NAMALWA (cell line): ENCODE data around the gene SYNE2.
"Not testable (repeated sequence)": the region's sequence is repeated elsewhere in the genome, so short reads cannot be mapped to it uniquely, and the experiment has no call there.

ENCODE experiments used
- DNase-seq: peaks from one replicate; pipeline ENCODE4 v3.0.0-alpha.2; 2015; ENCODE audit warnings: low spot score

Gene SYNE2

GRCh38 chr14:64081174-64081746 is 228.5 kb downstream of the SYNE2 start:
- DNase-seq = no peak

DNA sequence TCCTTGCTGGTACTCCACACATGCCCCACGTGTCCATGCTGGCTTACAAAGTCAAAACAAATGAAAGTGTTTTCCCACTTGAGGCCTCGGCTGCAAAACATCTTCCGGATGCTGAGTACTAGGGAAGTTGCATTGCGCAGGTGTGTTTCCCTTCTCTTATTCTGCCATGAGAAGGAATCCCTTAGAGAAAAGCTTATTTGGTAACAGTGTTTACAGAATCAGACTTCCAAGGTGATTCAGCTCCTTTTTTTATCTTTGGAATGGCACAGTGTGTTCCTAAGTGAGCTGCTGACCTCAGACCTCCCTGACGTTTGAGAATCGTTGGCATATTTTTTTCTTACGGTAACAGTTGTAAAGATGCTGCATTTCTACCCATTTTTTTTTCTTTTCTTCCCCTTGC is 230.0 kb downstream of the SYNE2 start:
- DNase-seq = no peak

DNA sequence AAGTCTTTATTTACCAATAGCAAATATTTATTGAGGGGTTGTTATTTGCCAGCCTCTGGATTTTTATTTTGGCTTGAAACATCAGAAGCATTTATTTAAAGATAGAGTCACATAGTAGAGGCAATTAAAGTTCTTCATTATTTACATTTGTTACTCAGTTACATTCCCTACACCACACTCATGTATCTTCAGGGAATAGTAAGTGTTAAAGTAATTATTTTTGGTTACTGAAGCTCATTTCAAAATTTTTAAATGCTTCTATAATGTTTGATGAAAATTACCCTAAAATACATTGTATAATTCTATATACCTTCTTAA is 235.8 kb downstream of the SYNE2 start:
- DNase-seq = no peak

- no peak for DNase-seq
These were observed 237.1 kb downstream of the SYNE2 start for GRCh38 chr14:64089920-64090319.

DNA sequence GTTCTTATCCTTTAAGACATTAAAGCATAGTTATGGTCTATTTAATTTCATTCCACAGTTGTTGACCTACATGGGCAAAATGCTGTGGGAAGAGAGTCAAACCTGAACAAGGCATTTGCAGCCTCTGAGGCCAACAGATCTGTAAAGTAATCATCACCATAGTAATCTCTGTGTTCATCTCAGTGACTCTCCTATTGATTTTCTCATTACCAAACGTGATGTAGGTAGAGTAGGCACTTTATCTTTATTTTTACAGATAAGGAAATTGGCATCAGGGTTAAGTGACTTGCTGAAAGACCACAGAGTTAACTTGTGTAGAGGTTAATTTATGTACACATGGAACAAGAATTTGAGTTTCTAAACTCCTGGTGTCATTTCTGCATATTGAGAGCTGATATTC is 238.4 kb downstream of the SYNE2 start:
- DNase-seq = no peak

DNA sequence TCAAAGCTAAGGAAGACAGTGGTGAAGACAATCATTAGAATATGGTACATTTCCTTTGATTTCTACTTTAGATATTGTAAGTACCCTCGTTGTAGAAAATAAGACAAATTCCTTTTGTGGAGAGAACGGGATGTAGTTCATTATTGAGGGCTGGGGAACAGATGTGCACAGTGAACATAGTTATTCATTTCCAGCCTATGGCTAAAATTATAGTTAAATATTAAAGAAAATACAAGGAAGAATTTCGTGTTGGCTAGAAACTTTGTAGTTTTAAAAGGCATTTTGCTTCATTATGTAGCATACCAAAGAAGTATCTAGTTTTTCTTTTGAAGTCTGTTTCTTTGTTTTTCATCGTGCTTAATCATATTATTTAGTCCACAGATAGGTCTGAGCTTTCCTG is 239.5 kb downstream of the SYNE2 start:
- no peak for DNase-seq

- DNase-seq = no peak
These were observed 240.1 kb downstream of the SYNE2 start for GRCh38 chr14:64092940-64093339.

- no peak for DNase-seq
These were observed 242.8 kb downstream of the SYNE2 start for GRCh38 chr14:64095620-64096019.

DNA sequence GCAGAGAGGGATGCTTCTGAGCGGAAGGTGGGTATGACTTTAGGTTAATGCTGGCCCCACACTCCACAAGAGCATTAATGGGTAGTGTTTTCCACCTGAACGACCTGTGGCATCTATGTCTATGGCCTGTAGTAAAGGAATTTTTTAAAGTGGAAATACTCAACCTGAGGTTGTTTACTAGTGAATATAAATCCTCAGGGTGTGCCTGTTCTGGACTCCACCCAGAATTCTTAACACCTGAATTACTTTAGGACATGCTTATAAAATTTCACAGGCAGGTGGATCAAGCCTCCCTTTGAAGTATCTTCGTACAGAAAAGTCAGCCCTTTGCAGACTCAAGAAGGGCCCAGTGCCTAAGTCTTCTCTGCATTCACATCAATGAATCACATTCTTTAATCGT is 245.3 kb downstream of the SYNE2 start:
- DNase-seq = no peak

GRCh38 chr14:64107438-64107837 is 254.6 kb downstream of the SYNE2 start:
- no peak for DNase-seq

GRCh38 chr14:64109819-64110554 is 257.2 kb downstream of the SYNE2 start:
- DNase-seq = no peak

DNA sequence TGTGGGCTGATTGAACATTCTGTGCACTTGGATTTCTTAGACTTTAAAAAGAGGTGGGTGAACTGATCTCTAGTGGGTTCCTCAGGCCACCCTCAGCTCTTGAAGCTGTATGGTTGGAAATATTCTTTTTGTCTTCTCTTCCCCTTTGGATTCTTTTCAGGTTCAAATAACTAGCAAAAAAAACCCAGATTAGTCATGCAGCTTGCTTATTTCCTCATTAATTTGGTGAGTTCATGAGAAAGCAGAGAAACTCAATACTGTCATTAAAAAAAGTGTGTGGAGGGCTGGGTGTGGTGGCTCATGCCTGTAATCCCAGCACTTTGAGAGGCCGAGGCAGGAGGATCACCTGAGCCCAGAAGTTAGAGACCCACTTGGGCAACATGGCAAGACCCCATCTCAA is 258.0 kb downstream of the SYNE2 start:
- DNase-seq = no peak

- no peak for DNase-seq
These were observed 260.3 kb downstream of the SYNE2 start for GRCh38 chr14:64112867-64113678.

DNA sequence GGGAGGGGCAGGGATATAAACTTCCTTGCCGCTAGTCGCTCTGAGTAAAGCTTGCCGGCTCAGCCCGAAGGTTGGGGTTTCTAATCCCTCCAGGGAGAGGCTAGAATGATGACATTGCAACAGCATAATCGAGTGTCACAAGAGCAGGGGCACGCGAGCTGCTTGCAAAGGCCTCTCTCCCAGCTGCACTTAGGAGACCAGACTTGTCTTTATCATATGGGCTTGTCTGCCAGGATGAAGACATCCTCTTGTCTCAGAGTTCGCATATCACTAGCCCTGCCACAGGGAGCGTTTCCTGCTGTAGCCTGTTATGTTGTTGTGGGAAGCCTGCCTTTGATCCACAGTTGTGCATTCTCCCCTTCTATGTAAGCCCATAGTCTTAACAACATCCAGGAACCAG is 261.4 kb downstream of the SYNE2 start:
- no peak for DNase-seq

- DNase-seq = no peak
These were observed 262.0 kb downstream of the SYNE2 start for GRCh38 chr14:64114796-64115195.

DNA sequence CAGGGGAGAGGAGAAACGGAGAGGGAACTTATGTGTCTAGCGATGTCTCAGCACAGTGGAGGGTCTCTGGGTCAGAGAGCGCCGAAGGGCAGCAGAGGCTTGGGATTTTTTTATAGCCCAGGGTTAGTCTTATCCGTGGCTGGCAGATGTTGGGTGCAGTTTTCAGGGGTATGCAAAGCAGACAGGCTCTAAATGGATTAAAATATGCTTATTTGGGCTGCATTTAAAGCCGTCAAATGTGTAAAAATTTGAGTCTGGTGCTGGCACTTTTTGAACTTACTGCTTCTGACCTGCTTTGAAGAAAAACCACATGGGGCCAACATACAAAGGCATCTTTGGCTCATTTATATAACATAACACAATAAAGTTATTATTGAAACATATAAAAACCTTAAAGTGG is 262.6 kb downstream of the SYNE2 start:
- DNase-seq = no peak

DNA sequence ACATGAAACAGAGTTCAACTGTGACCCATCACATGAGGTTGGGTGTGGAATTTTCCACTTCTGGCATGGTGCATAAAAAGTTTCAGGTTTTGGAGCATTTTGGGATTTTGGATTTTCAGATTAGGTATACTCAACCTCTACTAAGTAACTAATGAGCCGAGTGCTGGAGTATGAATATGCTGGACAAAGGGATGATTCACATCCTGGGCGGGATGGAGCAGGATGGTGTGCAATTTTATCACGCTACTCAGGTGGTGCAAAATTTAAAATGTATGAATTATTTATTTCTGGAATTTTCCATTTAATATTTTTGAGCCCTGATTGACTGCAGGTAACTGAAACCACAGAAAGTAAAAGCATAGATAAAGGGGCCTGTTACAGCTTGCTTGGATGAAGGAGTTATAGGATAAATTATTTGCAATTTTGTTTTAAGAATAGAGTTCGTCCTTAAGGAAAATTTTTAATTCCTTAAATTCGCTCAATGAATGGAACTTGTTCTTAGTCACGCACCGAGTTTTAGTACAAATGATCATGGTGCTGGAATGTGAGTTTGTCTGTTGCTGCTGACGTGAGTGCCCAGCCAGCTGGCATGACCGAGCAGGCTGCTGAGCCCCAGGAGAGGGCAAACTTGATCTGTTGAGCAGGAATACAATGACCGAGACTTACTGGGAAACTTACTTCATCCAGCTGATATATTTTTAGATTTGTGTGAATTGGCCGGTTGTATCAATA is 265.0 kb downstream of the SYNE2 start:
- DNase-seq = no peak

DNA sequence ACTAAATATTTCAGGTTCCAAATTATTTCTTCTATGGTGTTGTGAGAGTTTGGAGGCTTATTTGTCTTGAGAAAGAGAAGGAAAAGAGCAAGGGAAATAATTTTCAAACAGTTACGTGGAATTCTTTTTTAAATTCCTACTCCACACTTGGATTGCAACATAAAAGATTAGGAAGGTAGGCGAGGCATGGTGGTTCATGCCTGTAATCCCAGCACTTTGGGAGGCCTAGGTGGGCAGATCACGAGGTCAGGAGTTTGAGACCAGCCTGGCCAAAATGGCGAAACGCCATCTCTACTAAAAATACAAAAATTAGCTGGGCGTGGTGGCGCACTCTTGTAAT is 265.6 kb downstream of the SYNE2 start:
- DNase-seq = not testable (repeated sequence)

- no peak for DNase-seq
These were observed 266.1 kb downstream of the SYNE2 start for GRCh38 chr14:64118892-64119291.

DNA sequence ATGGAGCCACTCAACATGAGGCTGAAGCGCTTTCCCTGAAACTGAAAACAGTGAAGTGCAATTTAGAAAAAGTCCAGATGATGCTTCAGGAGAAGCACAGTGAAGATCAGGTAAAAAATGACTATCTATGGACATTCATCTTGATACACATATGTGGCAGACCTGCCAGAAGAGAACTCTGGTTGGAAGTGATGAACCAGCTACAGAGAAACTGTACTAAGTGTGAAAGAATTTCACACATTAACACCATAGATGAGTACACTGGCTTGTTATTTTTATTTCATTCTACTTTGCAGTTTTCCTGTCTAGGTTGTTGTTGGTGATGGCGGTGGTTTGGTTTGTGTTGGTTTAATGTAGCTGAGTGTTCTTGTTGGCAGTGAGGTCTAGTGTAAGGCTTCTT is 266.7 kb downstream of the SYNE2 start:
- no peak for DNase-seq

GRCh38 chr14:64119980-64120379 is 267.2 kb downstream of the SYNE2 start:
- no peak for DNase-seq

DNA sequence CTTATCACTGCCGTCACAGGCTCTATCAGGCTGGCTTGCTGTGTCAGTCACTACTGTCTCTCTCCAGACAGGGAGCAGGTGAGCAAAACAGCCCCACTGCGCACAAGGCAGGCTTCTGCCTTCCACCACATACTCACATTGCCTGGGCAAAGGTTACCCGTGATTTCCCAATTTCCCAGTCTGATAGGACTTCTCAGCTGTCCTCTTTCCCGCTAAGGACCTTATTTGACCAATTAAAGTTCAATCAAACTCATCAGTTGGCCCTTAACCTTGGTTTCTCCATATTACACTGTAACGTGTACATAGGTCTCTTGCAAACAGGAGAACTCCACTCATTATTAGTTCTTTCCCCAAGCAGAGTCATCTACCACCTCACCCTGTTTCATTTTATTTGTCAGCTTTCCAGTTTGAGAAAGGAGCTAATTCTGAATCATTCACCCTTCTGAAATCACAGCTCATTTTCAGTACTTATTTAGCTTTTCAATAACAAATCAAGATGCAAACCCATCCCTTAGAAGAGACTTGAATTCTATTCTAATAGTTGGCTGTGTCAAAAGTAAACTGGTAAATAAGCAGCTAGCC is 270.5 kb downstream of the SYNE2 start:
- DNase-seq = no peak

GRCh38 chr14:64125270-64125669 is 272.5 kb downstream of the SYNE2 start:
- no peak for DNase-seq
